Hematopoietic multipotent progenitor cell (in vitro differentiated cells): ENCODE data around the gene PPDPF. TPM values are rescaled to one million over a fixed set of nuclear protein-coding genes. Genes with fewer than 3 reads are reported as not detected.

Experiments
- DNase-seq, 3 donors: peaks; one replicate each; pipeline ENCODE4 v3.0.0-alpha.2; 2011 to 2015; ENCODE audit warnings: low read depth in 2 of 3, low spot score in 2 of 3
- total RNA-seq: library from RNA; depleted of rRNA; stranded (reverse); fragments of >200 nt; gene quantifications from one replicate; pipeline ENCODE4 v1.2.3, GENCODE V29; 2012

PPDPF gene
- total RNA-seq, 1 donor = 87.3 TPM

DNA sequence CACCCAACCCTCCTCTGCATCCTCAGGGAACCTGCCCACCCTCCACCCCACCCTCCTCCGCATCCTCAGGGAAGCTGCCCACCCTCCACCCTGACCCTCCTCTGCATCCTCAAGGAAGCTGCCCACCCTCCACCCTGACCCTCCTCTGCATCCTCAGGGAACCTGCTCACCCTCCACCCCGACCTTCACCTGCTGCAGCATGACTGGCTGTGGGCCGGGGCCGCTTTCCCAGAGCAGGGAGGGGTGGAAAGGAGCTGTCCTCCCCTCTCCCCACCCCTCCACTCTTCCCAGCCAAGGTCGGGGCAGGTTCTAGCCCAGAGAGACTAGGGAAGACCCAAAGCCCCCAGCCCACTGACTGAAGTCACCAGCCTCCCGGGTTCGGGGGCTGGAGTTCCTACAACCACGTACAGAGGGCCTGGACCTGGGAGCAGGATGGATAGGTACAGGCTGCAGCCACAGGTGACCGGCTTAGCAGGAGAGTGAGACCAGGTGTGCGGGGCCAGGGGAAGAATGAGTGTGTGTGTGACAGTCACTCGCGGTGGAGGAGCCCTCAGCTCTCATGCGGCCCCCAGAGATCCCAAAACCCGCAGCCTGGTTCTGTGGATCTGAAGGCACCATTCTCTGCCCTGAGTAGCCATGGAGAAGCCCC, 33.3 kb upstream of the PPDPF start:
- no peak for DNase-seq

DNA sequence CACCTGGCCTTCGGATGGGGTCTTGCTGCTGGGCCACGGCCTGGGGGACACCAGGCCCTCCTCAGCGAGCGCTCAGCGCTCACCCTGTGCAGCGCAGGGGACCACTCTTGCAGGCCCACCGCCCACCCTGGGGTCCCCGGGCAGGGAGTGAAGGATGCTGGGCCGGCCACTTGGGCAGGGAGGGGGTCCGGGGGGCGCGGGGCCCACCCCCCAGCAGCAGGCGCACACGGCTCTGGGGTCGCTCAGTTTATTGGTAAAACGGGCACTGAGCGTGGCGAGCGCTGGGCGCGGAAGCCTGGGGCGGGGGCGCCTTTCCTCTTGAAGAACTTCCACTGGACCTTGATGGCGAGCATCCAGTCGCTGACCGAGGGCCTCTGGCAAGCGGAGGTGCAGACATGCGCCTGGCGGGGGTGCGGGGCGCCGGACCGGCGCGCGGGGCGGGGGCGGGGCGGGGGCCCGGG, 32.8 kb upstream of the PPDPF start:
- no peak for DNase-seq

DNA sequence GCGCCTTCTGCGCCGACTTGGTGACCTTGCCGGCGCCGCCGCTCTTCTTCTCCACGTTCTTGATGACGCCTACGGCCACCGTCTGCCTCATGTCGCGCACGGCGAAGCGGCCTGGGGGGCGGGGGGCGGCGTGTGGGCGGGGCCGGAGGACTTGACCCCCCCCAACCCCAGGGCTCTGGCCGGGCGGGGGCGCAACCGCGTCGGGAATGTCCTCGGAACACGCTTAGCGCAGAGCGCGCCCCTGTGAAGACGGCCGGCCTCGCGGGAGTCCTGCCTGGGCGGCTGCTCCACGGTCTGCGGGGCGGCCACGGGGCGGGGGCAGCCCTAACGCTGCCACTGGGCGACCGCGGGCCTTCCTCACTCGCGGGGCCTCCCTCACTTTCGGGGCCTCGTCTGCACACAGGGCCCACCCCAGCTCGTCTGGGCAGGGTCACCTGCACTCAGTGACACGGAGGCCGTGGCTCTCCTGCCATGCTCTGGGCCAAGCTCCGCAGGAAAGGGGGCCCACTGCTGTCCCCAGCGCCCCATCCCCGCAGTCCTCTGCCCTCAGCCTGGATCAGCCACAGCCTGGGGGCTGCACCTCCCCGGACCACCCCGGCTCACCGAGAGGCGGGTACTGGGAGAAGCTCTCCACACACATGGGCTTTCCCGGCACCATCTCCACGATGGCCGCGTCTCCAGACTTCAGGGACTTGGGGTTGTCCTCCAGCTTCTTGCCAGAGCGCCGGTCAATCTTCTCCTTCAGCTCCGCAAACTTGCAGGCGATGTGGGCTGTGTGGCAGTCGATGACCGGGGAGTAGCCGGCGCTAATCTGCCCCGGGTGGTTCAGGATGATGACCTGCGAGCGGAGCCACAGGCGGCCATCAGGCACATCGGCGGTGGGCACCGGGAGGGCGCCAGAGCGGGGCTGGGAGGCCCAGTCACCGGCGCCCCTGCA, 32.0 kb upstream of the PPDPF start:
- no peak for DNase-seq

DNA sequence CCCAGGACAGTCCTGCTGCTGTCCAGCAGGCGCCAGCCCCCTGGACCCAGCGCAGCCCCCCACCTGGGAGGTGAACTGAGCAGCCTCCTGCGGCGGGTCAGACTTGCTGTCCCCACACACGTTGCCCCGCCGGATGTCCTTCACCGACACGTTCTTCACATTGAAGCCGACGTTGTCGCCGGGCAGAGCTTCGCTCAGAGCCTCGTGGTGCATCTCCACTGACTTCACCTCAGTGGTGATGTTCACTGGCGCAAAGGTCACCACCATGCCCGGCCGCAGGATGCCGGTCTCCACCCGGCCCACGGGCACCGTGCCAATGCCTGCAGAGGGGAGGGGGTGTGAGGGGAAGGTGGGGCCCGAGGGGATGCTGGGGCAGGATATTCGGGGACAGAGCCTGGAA, 30.1 kb upstream of the PPDPF start:
- DNase-seq = no peak

DNA sequence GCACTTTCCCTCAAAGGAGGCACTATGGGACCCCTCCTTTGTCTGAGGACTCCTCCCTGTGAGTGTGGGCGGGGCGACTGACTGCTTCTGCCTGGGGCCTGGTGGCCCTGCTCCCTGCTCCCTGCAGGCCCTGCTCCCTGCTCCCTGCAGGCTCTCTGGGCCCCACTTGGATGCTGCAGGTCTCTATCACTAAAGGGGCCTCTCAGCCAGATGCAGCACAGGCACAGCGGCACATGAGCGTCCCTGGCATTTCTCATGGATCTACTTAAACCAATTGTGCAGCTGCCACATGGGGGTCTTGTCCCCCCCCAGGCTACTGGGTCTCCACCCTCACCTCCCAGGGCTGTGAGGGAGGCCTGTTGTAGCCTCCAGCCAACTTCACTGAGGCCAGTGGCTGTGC, 29.5 kb upstream of the PPDPF start:
- no peak for DNase-seq

DNA sequence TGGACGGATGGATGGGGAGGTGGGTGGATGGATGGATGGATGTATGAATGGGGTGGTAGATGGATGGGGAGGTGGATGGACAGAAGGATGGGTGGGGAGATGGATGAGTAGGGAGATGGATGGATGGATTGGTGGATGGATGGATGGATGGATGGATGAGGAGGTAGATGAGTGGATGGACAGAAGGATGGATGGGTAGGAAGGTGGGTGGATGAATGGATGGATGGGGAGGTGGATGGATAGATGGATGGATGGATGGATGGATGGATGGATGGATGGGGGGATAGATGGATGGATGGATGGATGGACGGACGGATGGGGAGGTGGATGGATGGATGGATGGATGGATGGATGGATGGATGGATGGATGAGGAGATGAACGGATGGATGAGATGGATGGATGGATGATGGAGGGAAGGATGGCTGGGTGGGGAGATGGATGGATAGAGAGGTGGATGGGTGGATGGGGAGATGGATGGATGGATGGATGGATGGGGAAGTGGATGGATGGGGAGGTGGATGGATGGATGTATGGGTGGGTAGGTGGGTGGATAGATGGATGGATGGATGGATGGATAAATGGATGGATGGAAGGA, 28.8 kb upstream of the PPDPF start:
- no peak for DNase-seq

DNA sequence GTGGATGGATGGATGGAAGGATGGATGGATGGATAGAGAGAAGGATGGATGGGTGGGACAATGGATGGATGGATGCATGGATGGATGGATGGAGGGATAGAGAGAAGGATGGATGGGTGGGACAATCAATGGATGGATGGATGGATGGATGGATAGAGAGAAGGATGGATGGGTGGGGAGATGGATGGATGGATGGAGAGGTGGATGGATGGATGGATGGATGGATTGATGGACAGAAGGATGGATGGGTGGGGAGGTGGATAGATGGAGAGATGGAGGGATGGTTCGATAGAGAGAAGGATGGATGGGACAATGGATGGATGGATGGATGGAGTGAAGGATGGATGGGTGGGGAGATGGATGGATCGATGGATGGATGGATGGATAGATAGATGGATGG, 28.0 kb upstream of the PPDPF start:
- DNase-seq = no peak

DNA sequence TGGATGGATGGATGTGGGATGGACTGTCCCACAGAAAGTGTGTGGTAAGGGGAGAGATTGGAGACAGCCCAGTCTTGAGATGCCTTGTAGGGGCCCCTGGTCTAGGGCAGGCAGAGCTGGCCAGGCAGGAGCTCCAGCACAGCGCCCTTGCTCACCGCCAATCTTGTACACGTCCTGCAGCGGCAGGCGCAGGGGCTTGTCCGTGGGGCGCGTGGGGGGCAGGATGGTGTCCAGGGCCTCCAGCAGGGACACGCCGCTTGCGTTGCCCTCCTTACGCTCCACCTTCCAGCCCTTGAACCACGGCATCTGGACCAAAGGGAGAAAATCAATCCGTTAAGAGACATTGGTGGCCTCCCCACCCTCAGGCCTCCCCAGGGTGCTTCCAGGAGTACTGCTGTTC, 27.6 kb upstream of the PPDPF start:
- DNase-seq = no peak

DNA sequence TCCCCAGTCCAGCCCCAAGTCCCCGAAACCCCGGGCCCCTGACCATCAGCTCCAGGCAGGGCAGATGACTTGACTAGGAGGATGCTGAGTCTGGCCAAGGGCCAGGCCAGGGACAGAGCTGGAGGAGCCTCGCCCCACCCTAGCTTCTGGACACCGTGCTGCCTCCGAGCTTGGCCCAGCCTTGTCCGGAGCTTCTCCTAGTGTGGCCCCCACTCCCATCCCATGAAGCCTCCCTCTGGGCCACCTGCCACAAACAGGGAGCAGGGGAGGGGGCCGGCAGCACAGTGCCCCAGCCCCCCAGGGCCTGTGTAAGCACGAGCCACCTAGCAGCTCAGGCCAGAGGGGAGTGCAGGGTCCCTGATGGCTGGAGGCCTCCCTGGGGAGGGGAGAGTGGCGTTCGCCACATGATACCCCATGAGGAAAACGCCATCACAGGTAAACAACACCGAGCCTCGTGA, 27.0 kb upstream of the PPDPF start:
- DNase-seq = no peak

DNA sequence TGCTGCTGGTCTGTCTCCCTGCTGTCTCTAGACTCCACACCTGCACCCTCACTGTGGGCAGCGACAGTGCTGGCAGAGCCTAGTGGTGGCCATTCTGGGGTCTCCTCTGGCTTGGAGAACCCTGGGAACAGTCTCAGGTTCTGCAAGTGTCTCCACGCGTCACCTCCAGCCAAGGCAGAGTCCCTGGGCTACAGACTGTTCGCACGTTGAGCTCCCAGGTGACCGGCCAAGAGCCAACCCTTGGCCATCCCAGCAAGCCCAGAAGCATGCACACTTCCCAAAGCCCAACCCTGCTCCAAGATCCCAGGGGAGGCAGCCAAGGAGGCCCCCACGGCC, 26.5 kb upstream of the PPDPF start:
- DNase-seq = no peak

DNA sequence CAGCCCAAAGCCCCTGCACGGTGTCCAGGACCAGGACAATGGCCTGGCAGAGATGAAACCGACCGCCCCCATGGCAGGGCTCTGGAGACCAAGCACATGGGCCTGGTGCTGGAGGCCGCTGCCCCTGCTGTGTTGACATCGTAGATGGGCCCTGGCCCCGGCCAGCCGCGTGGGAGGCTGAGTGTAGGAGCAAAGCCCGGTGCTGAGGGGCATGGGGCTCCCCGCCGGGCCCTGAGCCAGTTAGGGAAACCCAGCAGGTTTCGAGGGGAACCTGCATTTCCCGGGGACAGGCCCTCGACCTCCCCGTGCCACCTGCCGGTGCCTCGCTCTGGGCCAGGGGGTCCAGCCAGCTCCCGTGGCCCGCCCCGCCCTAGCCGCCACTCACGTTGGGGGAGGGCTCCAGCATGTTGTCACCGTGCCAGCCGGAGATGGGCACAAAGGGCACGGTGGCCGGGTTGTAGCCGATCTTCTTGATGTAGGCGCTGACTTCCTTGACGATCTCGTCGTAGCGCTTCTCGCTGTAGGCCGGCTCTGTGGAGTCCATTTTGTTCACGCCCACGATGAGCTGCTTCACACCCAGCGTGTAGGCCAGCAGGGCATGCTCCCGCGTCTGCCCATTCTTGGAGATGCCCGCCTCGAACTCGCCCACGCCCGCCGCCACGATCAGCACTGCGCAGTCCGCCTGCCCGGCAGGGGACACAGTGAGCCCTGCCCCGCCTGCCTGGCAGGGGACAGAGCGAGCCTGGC, 26.0 kb upstream of the PPDPF start:
- DNase-seq = no peak

DNA sequence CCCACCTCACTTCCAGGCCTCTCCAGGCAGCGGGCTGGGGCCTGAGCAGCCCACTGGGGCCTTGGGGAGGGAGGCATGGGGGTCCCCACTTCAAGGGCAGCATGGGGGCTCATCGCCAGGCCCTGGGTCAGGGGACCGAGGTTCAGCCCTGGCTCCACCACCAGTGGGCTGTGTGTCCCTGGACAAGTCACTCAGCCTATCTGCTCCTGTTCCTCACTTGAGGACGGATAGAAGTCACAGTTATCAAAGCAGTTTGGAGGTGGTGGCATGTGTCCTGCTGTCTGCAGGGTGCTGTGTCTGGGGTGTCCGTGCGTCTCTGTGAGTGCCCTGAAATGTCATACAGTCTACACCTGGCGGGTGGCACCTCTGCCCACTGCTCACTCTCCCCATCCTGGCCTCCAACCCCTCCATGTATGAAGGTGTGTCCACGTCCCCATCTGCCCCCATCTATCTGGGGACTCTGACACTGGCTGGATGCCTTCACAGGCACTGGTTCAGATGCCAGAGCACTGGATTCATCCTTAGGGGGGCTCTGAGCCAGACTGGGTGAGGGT, 25.3 kb upstream of the PPDPF start:
- no peak for DNase-seq

DNA sequence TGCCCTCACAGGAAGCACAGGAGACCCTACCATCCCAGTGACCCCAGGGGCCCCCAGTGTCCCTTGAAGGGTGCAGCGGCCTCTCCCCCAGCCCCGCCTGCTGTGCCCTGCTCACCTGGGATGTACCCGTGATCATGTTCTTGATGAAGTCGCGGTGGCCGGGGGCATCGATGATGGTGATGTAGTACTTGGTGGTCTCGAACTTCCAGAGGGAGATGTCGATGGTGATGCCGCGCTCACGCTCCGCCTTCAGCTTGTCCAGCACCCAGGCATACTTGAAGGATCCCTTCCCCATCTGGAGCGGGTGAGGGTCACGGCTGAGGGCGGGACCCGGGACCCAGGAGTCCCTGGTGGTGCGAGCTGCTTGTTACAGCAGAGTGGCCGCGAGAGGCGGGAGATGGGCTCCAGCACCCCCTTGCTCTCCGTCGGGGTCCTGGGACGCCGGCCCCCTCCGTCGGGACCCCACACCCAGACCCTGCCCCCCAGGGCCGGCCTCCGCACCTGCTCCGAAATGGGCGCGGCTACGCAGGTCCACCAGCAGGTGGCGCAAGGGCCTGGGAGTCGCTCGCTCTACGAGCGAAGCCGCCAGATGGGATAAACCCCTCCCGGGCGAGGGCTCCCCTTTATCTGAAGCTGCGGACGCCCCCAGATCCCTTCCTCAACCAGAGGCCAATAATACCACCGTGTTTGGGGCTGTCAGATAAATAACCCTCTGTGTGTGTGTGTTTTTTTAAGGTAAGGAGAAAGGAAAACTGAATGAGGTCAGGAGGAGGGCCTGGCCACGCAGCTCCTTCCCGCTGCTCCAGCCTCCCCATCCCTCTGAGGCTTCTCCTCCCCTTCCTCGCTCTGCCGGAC, 24.6 kb upstream of the PPDPF start:
- peak in 2 of 3 donors; percentile 52 to 72 for DNase-seq

DNA sequence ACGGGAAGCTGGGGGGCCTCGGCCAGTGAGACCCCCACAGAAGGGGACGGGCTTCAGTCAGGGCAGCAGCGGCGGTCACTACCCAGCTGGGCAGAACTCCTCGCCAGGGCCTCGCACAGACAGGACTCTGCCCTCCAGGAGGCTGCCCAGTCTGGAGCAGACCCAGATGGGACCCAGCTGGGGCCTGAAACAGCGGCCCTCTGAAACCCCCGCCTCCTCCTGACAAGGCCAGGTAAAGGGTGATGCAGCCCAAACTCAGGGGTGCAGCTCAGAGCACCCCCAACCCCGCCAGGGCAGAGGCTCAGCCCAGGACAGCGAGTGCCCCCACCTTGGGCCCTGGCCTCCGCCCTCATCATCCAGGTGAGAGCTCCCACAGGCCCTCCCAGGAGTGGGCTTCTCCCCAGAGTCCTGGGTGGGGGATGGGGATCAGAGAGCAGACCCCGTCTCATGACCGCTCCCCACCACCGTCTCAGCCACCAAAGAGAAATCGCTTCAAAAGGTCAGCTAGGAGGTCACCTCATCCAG, 23.9 kb upstream of the PPDPF start:
- DNase-seq = no peak

DNA sequence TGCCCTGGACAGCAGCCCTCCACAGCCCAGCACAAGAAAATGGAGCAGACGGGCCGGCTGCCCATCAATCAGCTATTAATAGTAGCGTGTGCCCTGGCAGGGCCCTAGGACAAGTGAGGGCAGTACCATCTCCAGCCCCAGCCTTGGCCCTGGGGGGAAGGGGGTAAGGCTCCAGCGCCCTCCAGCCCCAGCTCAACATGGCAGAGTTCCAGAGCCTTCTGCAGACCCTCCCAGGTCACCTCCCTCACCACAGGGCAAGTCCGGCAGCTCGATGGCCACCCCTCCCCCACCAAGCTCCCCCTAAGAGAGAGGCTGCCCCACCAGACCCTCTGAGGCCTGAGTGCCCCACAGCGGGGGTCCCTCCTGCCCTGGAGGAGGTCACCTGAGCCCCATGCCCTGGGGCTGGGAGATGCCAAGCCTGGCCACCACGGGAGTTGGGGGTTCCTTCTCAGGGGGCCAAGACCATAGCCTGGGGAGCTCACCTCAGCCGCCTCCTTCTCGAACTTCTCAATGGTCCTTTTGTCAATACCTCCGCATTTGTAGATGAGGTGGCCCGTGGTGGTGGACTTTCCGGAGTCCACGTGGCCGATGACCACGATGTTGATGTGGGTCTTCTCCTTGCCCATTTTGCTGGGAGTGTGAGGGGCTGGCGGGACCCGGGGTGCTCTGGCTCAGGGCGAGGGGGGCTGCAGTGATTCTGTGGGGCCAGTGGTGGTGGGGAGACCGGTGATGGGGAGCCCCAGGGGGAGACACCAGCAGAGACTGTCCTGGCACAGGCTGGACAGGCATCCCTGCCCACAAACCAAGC, 23.2 kb upstream of the PPDPF start:
- DNase-seq = no peak

DNA sequence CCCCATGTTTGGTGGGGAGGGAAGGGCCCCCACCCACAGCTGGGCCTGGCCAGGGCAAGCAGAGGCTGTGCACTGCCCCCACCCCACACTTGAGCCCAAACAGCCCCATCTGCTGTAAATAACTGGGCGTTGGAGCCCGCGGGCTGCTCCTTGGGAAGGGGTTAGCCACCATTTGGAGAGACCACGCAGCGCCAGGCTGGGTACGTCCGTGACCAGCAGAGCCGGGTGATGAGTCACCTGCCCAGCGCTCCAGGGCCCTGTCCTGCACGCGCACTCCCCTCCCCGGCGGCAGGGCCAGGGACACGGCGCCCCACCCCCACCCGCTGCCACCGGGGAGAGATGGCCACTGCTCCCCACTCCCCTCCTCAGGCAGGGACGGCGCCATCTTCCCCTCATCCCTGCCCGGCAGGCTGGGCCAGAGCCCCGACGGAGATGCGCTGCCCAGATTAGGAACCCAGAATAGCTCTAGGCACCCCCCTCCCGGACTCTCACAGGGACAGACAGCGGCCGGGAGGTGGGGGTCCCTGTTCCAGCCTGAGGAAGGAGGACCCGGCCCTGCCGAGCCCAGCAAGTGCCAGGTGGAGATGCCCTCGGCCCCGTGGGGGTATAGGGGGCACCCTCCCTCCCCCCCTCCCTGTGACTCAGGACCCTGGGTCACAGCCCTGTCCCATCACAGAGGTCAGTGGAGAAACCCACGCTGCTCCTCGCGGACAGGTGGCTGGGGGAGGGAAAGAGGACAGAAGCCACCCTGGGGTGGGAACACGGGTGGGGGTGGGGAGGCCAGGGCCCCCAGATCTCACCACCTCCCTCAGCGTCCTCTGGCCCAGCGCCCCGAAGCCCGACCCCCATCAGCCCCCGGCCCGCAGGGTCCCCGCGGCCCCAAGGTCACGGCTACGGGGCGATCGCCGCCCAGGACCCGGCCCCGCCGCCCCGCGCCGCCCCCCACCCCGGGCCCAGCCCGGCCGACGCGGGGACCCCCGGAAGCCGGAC, 22.3 kb upstream of the PPDPF start:
- peak in 1 of 3 donors; percentile 21 for DNase-seq

DNA sequence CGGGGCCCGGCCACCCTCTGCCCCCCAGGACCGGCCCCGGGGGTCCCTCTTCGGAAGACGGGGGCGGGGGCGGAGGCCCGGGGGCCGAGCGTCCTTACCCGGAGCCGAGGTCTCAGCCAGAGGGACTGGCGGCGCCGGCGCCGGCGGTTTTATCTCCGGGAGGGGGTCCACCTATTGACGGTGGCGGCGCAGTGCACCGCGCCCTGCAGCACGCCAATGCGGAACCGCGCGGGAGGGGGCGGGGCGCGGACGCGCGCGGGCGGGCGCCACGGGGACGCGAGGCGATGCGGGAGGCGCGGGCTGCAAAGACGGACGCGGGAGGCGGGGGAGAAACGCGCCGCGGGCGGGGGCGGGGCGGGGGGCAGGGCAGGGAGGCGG, 21.6 kb upstream of the PPDPF start, which contains the start of gene EEF1A2:
EEF1A2 (minus strand) TSS at position 124 of the 378 bp plus-strand sequence. CDS start 1,320 bp downstream, outside the sequence.
- peak; percentile 40 to 71 (median 47) for DNase-seq
